ENCODE measurements around the gene SZT2.

DNA sequence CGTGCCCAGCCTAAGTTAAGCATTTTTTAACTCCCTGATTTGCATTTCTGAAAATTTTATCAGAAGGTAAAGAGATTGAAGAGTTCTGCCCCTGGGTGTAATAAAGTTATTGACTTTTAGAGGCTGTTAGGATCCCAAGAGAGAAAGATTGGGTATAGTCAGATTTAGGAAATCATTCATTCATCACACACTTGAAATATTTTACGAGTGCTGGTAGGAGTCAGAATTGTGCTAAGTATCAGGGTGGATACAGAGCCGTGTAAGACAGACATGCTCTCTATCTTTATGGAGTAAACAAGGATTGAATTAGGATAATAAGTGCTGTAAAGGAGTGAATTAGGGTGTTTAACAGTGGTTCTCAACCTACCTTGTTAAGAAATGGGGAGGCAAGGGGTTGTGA lies 3.0 kb downstream of the SZT2 start:
- TF ChIP-seq GATA3 (IDR thresholded peaks at IDR 0.05; ENCODE audit: low read depth, low read length) (no peak), GATA2 (IDR thresholded peaks at IDR 0.05; ENCODE audit: low read depth, low read length) (no peak)
